HCT116 (cell line): ENCODE results near the gene NR2F6. TPM values are rescaled to one million over a fixed set of nuclear protein-coding genes. Genes with fewer than 3 reads are reported as not detected.

Source experiments
- ATAC-seq: fragments of 200-7000 bp; cut with Tn5 transposase; 2 replicates; pipeline ENCODE4 v1.9.1; 2020; ENCODE audit warnings: mild to moderate bottlenecking, moderate library complexity
- BruUV-seq: library from RNA; stranded (reverse); fragments of 400-500 nt; replicated peaks from 2 replicates; lab custom pipeline; 2021; lab: Mats Ljungman, UMichigan
- CTCF ChIA-PET: fragments of 300-600 bp; sonication (Branson Sonifier 250); formaldehyde crosslinking; loops from one replicate; lab custom pipeline; 2021; ENCODE audit warnings: antibody characterized with exemption; lab: Charles Lee
- POLR2A ChIA-PET: fragments of 300-600, 350-600 bp; sonication (Branson Sonifier 250); formaldehyde crosslinking; loops from one replicate; lab custom pipeline; 2021; ENCODE audit warnings: antibody characterized with exemption; lab: Charles Lee
- RAD21 ChIA-PET, 2 experiments: fragments of 300-600 bp; sonication (Branson Sonifier 250); formaldehyde crosslinking; loops; one replicate each; lab custom pipeline; 2023; ENCODE audit warnings: low total read pairs in 2 of 2; ENCODE audit not compliant: uncharacterized antibody in 2 of 2, unreplicated experiment in 2 of 2, low non-redundant PET in 1 of 2; lab: Charles Lee
- DNase-seq: peaks from one replicate; pipeline ENCODE4 v3.0.0-alpha.2; 2010; ENCODE audit warnings: low read depth, low spot score
- H2AFZ ChIP-seq: fragments of 200-600 bp; shearing (Covaris generic), sonication (generic); 2 replicates; pipeline ENCODE4 v1.6.1; 2017; ENCODE audit warnings: low read depth, mixed run types, mixed read lengths, antibody characterized with exemption, low read length; ENCODE audit not compliant: poor library complexity, severe bottlenecking
- H3K27ac ChIP-seq: 2 replicates; pipeline ENCODE4 v1.5.1; 2012; ENCODE audit warnings: low read depth, low read length
- H3K27me3 ChIP-seq: fragments of 200-600 bp; sonication (generic); 2 replicates; pipeline ENCODE4 v1.6.1; 2016; ENCODE audit warnings: mixed run types, low read length, mixed read lengths; ENCODE audit not compliant: insufficient read depth
- H3K36me3 ChIP-seq, 2 experiments: fragments of 200-500 bp in 1 of 2; fragments of 200-600 bp in 1 of 2; sonication (Bioruptor generic) in 1 of 2; sonication (generic) in 1 of 2; 2 replicates each; pipeline versions ENCODE4 v1.5.1 to v1.6.1; 2014 to 2016; ENCODE audit warnings: low read length in 2 of 2, inconsistent platforms in 1 of 2, mixed read lengths in 1 of 2, mixed run types in 1 of 2; ENCODE audit not compliant: insufficient read depth in 2 of 2, control insufficient read depth in 1 of 2
- H3K4me1 ChIP-seq, 2 experiments: fragments of 200-600 bp in 1 of 2; sonication (generic) in 1 of 2; 2 replicates each; pipeline versions ENCODE4 v1.5.1 to v1.6.1; 2012 to 2017; ENCODE audit warnings: low read length in 2 of 2, inconsistent platforms in 1 of 2, mild to moderate bottlenecking in 1 of 2, mixed read lengths in 1 of 2, mixed run types in 1 of 2, moderate library complexity in 1 of 2; ENCODE audit not compliant: insufficient read depth in 2 of 2, control insufficient read depth in 1 of 2
- H3K4me2 ChIP-seq: fragments of 200-600 bp; sonication (generic); 2 replicates; pipeline ENCODE4 v1.6.1; 2017; ENCODE audit warnings: mixed run types, low read length, mixed read lengths
- H3K4me3 ChIP-seq, 2 experiments: fragments of 200-600 bp in 1 of 2; sonication (generic) in 1 of 2; replicated peaks in 1 of 2; 2 replicates each; pipeline ENCODE4 v1.5.1; 2011 to 2016; ENCODE audit warnings: low read length in 2 of 2, control low read depth in 1 of 2, low read depth in 1 of 2, mild to moderate bottlenecking in 1 of 2, mixed read lengths in 1 of 2, mixed run types in 1 of 2
- H3K79me2 ChIP-seq: fragments of 200-600 bp; sonication (generic); 2 replicates; pipeline ENCODE4 v1.6.1; 2017; ENCODE audit warnings: mild to moderate bottlenecking, mixed run types, low read length, moderate library complexity, mixed read lengths; ENCODE audit not compliant: insufficient read depth
- H3K9ac ChIP-seq: fragments of 200-600 bp; sonication (generic); 2 replicates; pipeline ENCODE4 v1.6.1; 2016; ENCODE audit warnings: low read length, mixed read lengths
- H3K9me2 ChIP-seq: fragments of 200-600 bp; sonication (generic), shearing (Covaris generic); 2 replicates; pipeline ENCODE4 v1.6.1; 2017; ENCODE audit warnings: mixed run types, mild to moderate bottlenecking, moderate library complexity; ENCODE audit not compliant: insufficient read depth
- H3K9me3 ChIP-seq, 2 experiments: fragments of 200-500 bp in 1 of 2; fragments of 200-600 bp in 1 of 2; sonication (Bioruptor generic) in 1 of 2; sonication (generic) in 1 of 2; 2 replicates each; pipeline ENCODE4 v1.6.1; 2014 to 2017; ENCODE audit warnings: low read length in 2 of 2, mixed read lengths in 2 of 2, inconsistent platforms in 1 of 2, low read depth in 1 of 2, mild to moderate bottlenecking in 1 of 2, mixed run types in 1 of 2, moderate library complexity in 1 of 2; ENCODE audit not compliant: control insufficient read depth in 1 of 2, insufficient read depth in 1 of 2
- H4K20me1 ChIP-seq: fragments of 200-600 bp; sonication (generic), shearing (Covaris generic); 2 replicates; pipeline ENCODE4 v1.6.1; 2017; ENCODE audit warnings: mixed run types, mild to moderate bottlenecking, moderate library complexity; ENCODE audit not compliant: insufficient read depth
- POLR2AphosphoS5 ChIP-seq: IDR thresholded peaks from 2 replicates; pipeline ENCODE4 v1.6.1; 2011; ENCODE audit warnings: mild to moderate bottlenecking, low read depth, low read length, moderate library complexity
- SIN3A ChIP-seq: IDR thresholded peaks from 2 replicates; pipeline ENCODE4 v1.6.1; 2012; ENCODE audit warnings: low read depth
- SRF ChIP-seq: IDR thresholded peaks from 2 replicates; pipeline ENCODE4 v1.6.1; 2012; ENCODE audit warnings: low read depth
- intact Hi-C: fragments of 100-400 bp; cut with micrococcal nuclease; formaldehyde crosslinking; loops from 2 replicates; pipeline ENCODE4 v1.10.0; 2022
- total RNA-seq: library from RNA; stranded (reverse); gene quantifications from one replicate; pipeline ENCODE4 v1.2.1, GENCODE V29; 2021; ENCODE audit not compliant: unreplicated experiment

The NR2F6 gene
- total RNA-seq, 1 experiment from 2014 or later, result 88.0 TPM

- H3K27ac ChIP-seq, result peak overlapping the region; percentile 91
- no peak for DNase-seq
Measured at GRCh38 chr19:17244618-17245534, 843 bp downstream of the NR2F6 start.

GRCh38 chr19:17243830-17244617 is 1.7 kb downstream of the NR2F6 start:
- Histone ChIP-seq H3K4me2 (peak overlapping the region; percentile 99), H3K79me2 (peaks cover 47% of the 10 kb centered on the region), H3K9ac (peak overlapping the region; percentile 86), H3K9me3 (no peaks in the 10 kb centered on the region), H3K9me2 (no peaks in the 10 kb centered on the region), H3K4me3 (peak overlapping the region; percentile 87 to 94), H3K27me3 (no peaks in the 10 kb centered on the region), H4K20me1 (no peaks in the 10 kb centered on the region), H2AFZ (no peak overlapping the region), H3K36me3 (peaks cover 0 to 3% of the 10 kb centered on the region in 2 experiments; a peak in 1 of 4 replicates), H3K4me1 (peaks cover 43 to 61% of the 10 kb centered on the region in 2 experiments), H3K27ac (peak overlapping the region; percentile 91)
- no peak for TF ChIP-seq SIN3A
- TF ChIP-seq POLR2AphosphoS5, result peak; percentile 21; the same call in 1 of the 2 replicates
- DNase-seq, result no peak
- intact Hi-C loops, result loop anchor here (1.0 kb wide), 1 partner anchor 18 kb away; the partner anchor contains the start of gene OCEL1
- BruUV-seq, result TSS peak; percentile 45
- ChIA-PET CTCF (no interaction called here), RAD21 (interaction anchor here in 1 of 2 experiments (0.5 kb wide), 1 partner anchor 191 kb away, joined by 3 read pairs; no protein-coding TSS in a partner anchor), POLR2A (interaction anchor here (0.9 to 1.7 kb wide), 2 partner anchors 9 to 65 kb away, joined by 5 to 7 read pairs; partner anchors contain the start of gene DDA1)
- peak; percentile 15; the same call in 1 of the 2 replicates for ATAC-seq

More at GRCh38 chr19:17244618-17245534, 843 bp downstream of the NR2F6 start:
- Histone ChIP-seq H4K20me1 (no peaks in the 10 kb centered on the region), H3K4me3 (peak overlapping the region; percentile 87 to 94), H3K9ac (peak overlapping the region; percentile 86), H3K9me3 (no peaks in the 10 kb centered on the region), H2AFZ (no peak overlapping the region), H3K9me2 (no peaks in the 10 kb centered on the region), H3K27me3 (no peaks in the 10 kb centered on the region), H3K79me2 (peaks cover 47% of the 10 kb centered on the region), H3K4me1 (peaks cover 50 to 70% of the 10 kb centered on the region in 2 experiments), H3K36me3 (peaks cover 0 to 3% of the 10 kb centered on the region in 2 experiments; a peak in 1 of 4 replicates), H3K4me2 (peak overlapping the region; percentile 99)
- CTCF ChIA-PET, result no interaction called here
- intact Hi-C loops, result loop anchor here (1.0 kb wide), 1 partner anchor 19 kb away; the partner anchor contains the start of gene OCEL1
- no TSS peak for BruUV-seq
- POLR2A ChIA-PET, result interaction anchor here (0.9 to 1.7 kb wide), 2 partner anchors 10 to 64 kb away, joined by 5 to 7 read pairs; partner anchors contain the start of gene DDA1
- TF ChIP-seq SRF, result no peak
- RAD21 ChIA-PET, result interaction anchor here in 1 of 2 experiments (0.5 kb wide), 1 partner anchor 192 kb away, joined by 3 read pairs; no protein-coding TSS in a partner anchor
- no peak for ATAC-seq
